Renal cortical epithelial cell (primary cell): ENCODE results near the gene BOC. TPM values are rescaled to one million over a fixed set of nuclear protein-coding genes. Genes with fewer than 3 reads are reported as not detected.
A peak's percentile ranks its signal among the peaks of the same experiment; 100 is the strongest.

Experiments
- DNase-seq: peaks from one replicate; pipeline ENCODE4 v3.0.0-alpha.2; 2011; ENCODE audit warnings: low read depth
- total RNA-seq: library from RNA; depleted of rRNA; stranded (reverse); fragments of >200 nt; gene quantifications from 2 replicates; pipeline ENCODE4 v1.2.3, GENCODE V29; 2014

The BOC gene
- total RNA-seq, 1 donor from 2014 or later = 3.0 TPM

- no peak for DNase-seq
Observed at GRCh38 chr3:113222451-113223086, 11.2 kb downstream of the BOC start.

- DNase-seq = no peak
Observed at GRCh38 chr3:113223475-113224281, 12.3 kb downstream of the BOC start.

GRCh38 chr3:113225286-113225685 lies 13.9 kb downstream of the BOC start:
- DNase-seq = no peak

- no peak for DNase-seq
Observed at GRCh38 chr3:113226491-113226890, 15.1 kb downstream of the BOC start.

GRCh38 chr3:113227146-113227545 lies 15.8 kb downstream of the BOC start:
- peak; percentile 78 for DNase-seq

- DNase-seq = no peak
Observed at GRCh38 chr3:113228498-113229286, 17.3 kb downstream of the BOC start.

GRCh38 chr3:113231391-113231790 lies 20.0 kb downstream of the BOC start:
- peak; percentile 90 for DNase-seq

- peak; percentile 99 for DNase-seq
Observed at GRCh38 chr3:113231827-113232253, 20.5 kb downstream of the BOC start.

GRCh38 chr3:113232342-113232741 lies 21.0 kb downstream of the BOC start:
- DNase-seq = no peak

GRCh38 chr3:113233497-113233896 lies 22.1 kb downstream of the BOC start:
- no peak for DNase-seq

GRCh38 chr3:113234028-113234427 lies 22.7 kb downstream of the BOC start:
- DNase-seq = no peak

- peak; percentile 51 for DNase-seq
Observed at GRCh38 chr3:113234688-113235260, 23.4 kb downstream of the BOC start.

GRCh38 chr3:113238503-113238902 lies 27.1 kb downstream of the BOC start:
- DNase-seq = no peak

GRCh38 chr3:113240841-113241240 lies 29.5 kb downstream of the BOC start:
- no peak for DNase-seq

- DNase-seq = peak; percentile 43
Observed at GRCh38 chr3:113241292-113242095, 30.1 kb downstream of the BOC start.

GRCh38 chr3:113242096-113242581 lies 30.8 kb downstream of the BOC start:
- DNase-seq = peak; percentile 18

GRCh38 chr3:113243071-113243470 lies 31.7 kb downstream of the BOC start:
- no peak for DNase-seq

- no peak for DNase-seq
Observed at GRCh38 chr3:113243846-113244245, 32.5 kb downstream of the BOC start.

- DNase-seq = no peak
Observed at GRCh38 chr3:113245761-113246161, 34.4 kb downstream of the BOC start.

- no peak for DNase-seq
Observed at GRCh38 chr3:113247068-113247467, 35.7 kb downstream of the BOC start.
